HEK293T (cell line): ENCODE results near the gene COTL1.
"Not testable (repeated sequence)": the region's sequence is repeated elsewhere in the genome, so short reads cannot be mapped to it uniquely, and the experiment has no call there.

ENCODE experiments used
- CTCF ChIA-PET: fragments of 350-600 bp; formaldehyde crosslinking; extraction: SDS; loops from one replicate; lab custom pipeline; 2021; ENCODE audit warnings: antibody characterized with exemption, inconsistent platforms; lab: Yijun Ruan, JAX
- POLR2A ChIA-PET: fragments of 350-600 bp; formaldehyde crosslinking; extraction: SDS; loops from one replicate; lab custom pipeline; 2020; ENCODE audit warnings: antibody characterized with exemption, inconsistent platforms; lab: Yijun Ruan, JAX
- DNase-seq: peaks from one replicate; pipeline ENCODE4 v3.0.0; 2012; ENCODE audit warnings: mixed read lengths; ENCODE audit errors: extremely low spot score
- ARNT ChIP-seq: fragments of 450-650 bp; IDR thresholded peaks from 2 replicates; pipeline ENCODE4 v1.6.1; 2017; ENCODE audit warnings: mild to moderate bottlenecking
- BHLHE40 ChIP-seq: fragments of 450-650 bp; IDR thresholded peaks from 2 replicates; pipeline ENCODE4 v1.6.1; 2016; ENCODE audit warnings: mild to moderate bottlenecking, moderate library complexity, borderline replicate concordance
- CTBP1 ChIP-seq: fragments of 450-650 bp; IDR thresholded peaks from 2 replicates; pipeline ENCODE4 v1.6.1; 2016; ENCODE audit warnings: borderline replicate concordance
- ELF4 ChIP-seq: fragments of 450-650 bp; IDR thresholded peaks from 2 replicates; pipeline ENCODE4 v1.6.1; 2017; ENCODE audit warnings: antibody characterized with exemption
- FOXA1 ChIP-seq: fragments of 450-650 bp; IDR thresholded peaks from 2 replicates; pipeline ENCODE4 v1.6.1; 2016; ENCODE audit warnings: mild to moderate bottlenecking
- FOXK2 ChIP-seq: fragments of 450-650 bp; IDR thresholded peaks from 2 replicates; pipeline ENCODE4 v1.6.1; 2016; ENCODE audit warnings: mild to moderate bottlenecking
- FOXM1 ChIP-seq: fragments of 450-650 bp; IDR thresholded peaks from 2 replicates; pipeline ENCODE4 v1.6.1; 2017; ENCODE audit warnings: mild to moderate bottlenecking, borderline replicate concordance
- HDGF ChIP-seq: fragments of 450-650 bp; IDR thresholded peaks from 2 replicates; pipeline ENCODE4 v1.6.1; 2017; ENCODE audit warnings: antibody characterized with exemption, borderline replicate concordance
- L3MBTL2 ChIP-seq: fragments of 450-650 bp; conservative IDR thresholded peaks from 2 replicates; pipeline ENCODE4 v1.6.1; 2016; ENCODE audit warnings: mild to moderate bottlenecking
- LEF1 ChIP-seq: fragments of 450-650 bp; IDR thresholded peaks from 2 replicates; pipeline ENCODE4 v1.6.1; 2017; ENCODE audit warnings: mild to moderate bottlenecking, borderline replicate concordance
- NFRKB ChIP-seq: fragments of 450-650 bp; IDR thresholded peaks from 2 replicates; pipeline ENCODE4 v1.6.1; 2016; ENCODE audit warnings: mild to moderate bottlenecking, moderate library complexity
- PKNOX1 ChIP-seq: fragments of 450-650 bp; IDR thresholded peaks from 2 replicates; pipeline ENCODE4 v1.6.1; 2016
- SP1 ChIP-seq: fragments of 450-650 bp; IDR thresholded peaks from 2 replicates; pipeline ENCODE4 v1.6.1; 2017
- SUZ12 ChIP-seq: fragments of 450-650 bp; IDR thresholded peaks from 2 replicates; pipeline ENCODE4 v1.6.1; 2016; ENCODE audit warnings: mild to moderate bottlenecking
- TARDBP ChIP-seq: fragments of 450-650 bp; IDR thresholded peaks from 2 replicates; pipeline ENCODE4 v1.6.1; 2016
- ZNF384 ChIP-seq: fragments of 450-650 bp; IDR thresholded peaks from 2 replicates; pipeline ENCODE4 v1.6.1; 2016

The COTL1 gene

DNA sequence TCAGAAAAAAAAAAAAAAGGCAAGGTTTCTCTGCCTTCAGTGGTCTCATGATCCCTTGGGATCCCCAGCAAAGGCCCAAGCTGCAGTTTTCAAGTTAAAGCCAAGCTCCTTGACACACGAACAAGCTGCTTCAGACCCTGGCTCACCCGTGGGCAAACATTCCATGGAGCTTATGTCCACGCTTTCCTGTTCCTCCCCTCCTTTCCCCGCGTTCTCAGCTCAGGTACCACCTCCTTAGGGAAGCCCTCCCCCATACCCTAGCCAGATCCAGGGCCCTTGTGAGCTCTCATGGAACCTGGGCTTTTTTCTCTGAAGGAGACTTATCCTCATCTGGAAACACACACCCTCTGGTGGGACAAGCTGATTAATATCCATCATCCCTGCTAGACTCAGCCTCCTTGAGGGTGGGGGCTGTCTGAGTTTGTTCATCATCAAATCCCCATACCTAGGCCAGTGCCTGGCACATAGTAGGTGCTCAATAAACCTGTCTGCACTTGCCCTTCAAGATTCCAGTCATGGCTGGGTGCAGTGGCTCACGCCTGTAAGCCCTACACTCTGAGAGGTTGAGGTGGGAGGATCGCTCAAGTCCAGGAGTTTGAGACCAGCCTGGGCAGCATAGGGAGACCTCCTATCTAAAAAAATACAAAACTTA is 54.7 kb downstream of the COTL1 start:
- ChIA-PET CTCF (interaction anchor here (0.9 kb wide), 1 partner anchor 11 kb away, joined by 3 read pairs; no protein-coding TSS in a partner anchor), POLR2A (no interaction called here)

DNA sequence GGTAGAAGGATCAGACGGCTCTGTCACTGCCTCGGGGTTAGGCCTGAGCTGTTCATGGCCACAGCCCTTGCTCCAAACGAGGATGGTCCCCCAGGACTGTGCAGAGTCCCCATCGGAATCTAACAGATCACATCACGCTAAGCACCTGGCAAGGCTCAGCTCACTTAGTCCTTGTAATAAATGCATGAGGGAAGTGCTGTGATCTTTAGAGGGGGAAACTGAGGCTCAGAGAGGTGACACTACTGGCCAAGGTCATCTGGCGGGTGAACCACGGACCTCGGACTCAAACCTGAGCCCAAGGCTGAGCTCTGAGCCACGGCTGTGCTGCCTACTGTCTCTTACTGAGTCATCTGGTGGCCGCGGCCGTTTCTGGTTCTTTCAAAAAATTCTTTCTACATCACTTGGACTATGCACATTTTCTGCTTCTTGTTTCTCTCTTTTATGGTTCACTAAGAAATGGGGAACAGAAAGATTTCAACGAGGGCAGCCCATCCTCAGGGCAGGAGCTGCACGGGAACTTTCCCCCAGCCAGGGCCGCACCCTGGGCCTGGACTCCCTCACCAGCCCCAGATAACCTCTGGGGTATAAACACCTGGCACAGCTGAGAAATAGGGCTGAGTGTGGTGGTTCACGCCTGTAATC is 55.6 kb downstream of the COTL1 start:
- TF ChIP-seq FOXM1 (no peak), ZNF384 (no peak), ELF4 (no peak), FOXA1 (no peak), NFRKB (no peak), FOXK2 (no peak), LEF1 (no peak), L3MBTL2 (no peak), HDGF (no peak), SP1 (no peak), TARDBP (no peak)
- CTCF ChIA-PET: interaction anchor here (0.9 kb wide), 1 partner anchor 10 kb away, joined by 3 read pairs; no protein-coding TSS in a partner anchor
- POLR2A ChIA-PET: no interaction called here
- no peak for DNase-seq

More for the DNA sequence above, 54.7 kb downstream of the COTL1 start:
- TF ChIP-seq SP1 (no peak), FOXK2 (no peak), CTBP1 (no peak), L3MBTL2 (no peak), ZNF384 (no peak), FOXA1 (no peak), TARDBP (no peak), FOXM1 (no peak), SUZ12 (no peak), PKNOX1 (no peak)
- no peak for DNase-seq

DNA sequence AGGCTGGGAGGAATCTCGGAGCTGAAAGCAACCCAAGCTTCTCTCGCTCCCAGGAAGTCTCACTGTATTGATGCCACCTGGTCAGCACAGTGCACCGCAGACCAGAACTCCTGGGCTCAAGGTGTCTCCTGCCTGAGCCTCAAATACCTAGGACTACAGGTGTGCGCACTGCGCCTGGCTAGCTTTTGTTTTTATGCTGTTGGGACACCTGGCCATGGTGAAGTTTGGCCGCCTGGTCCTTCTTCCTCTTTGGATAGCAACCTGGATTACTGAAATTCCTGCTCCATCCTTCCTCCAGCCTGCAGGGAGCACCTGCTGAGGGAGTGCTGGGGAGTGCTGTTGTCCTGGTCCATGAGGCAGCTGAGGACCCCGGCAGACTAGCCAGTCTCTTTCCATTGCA is 56.6 kb downstream of the COTL1 start:
- TF ChIP-seq ARNT (no peak), CTBP1 (no peak), FOXA1 (no peak), SP1 (no peak), FOXK2 (no peak), BHLHE40 (no peak), PKNOX1 (no peak), NFRKB (no peak), ZNF384 (no peak), L3MBTL2 (no peak), SUZ12 (no peak), TARDBP (no peak), FOXM1 (no peak)
- POLR2A ChIA-PET: interaction anchor here (0.6 kb wide), 1 partner anchor 9 kb away, joined by 3 read pairs; no protein-coding TSS in a partner anchor
- CTCF ChIA-PET: no interaction called here
- no peak for DNase-seq

DNA sequence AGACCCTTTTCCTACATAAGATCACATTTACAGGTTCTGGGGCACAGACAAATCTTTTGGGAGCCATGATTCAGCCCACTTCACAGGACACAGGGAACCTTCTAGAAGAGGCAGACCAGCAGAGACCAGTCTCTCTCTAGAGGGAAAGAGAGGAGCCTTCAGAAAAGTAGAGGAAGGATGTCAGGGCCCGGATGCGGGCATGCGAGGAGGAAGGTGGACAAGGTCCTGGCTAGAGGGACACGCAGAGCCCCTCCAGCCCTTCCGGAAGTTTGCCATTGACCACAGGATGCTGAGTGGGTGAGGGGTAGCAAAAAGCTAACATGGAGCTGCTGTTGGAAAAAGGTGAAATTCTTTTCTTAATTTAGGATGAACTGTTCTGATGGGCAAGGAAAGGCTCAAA is 57.6 kb downstream of the COTL1 start:
- DNase-seq: no peak
- ChIA-PET POLR2A (interaction anchor here (0.8 kb wide), 1 partner anchor 54 kb away, joined by 3 read pairs; no protein-coding TSS in a partner anchor), CTCF (no interaction called here)
- TF ChIP-seq LEF1: no peak
- TF ChIP-seq PKNOX1: no peak
- no peak for TF ChIP-seq NFRKB
- TF ChIP-seq L3MBTL2: no peak
- no peak for TF ChIP-seq SP1
- TF ChIP-seq BHLHE40: no peak
- TF ChIP-seq ARNT: no peak
- no peak for TF ChIP-seq TARDBP
- no peak for TF ChIP-seq ELF4
- TF ChIP-seq FOXM1: no peak
- TF ChIP-seq HDGF: no peak
- TF ChIP-seq SUZ12: no peak
- TF ChIP-seq FOXK2: no peak
- TF ChIP-seq ZNF384: no peak
- no peak for TF ChIP-seq FOXA1
- no peak for TF ChIP-seq CTBP1

DNA sequence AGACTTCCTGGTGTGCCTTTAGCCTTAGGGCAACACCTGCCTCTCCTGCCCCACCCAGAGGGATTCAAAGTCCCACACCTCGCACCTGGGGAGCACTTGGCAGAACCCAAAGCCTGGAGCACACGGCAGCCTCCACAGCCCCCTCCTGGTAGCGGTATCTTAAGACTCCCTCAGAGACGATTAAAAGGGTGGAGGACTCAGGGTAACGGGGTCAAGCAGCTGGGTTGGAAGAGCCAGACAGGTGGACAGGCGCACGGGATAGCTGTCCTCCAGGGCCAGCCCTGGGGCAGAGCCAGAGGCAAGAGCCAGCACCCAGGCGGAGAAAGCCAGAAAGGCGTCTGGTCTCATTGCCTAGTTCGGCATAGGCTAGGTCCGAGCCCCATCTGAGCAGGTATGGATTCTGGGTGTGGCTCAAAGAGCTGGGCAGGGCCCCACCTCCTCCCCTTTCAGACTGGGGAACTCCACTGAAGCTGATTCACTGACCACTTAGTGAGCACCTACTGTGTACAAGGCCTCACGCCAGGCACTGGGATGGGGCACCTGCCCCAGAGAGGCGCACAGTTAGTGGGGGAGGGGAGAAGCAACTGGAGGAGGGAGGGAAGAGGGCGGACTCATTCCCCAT is 58.5 kb downstream of the COTL1 start:
- POLR2A ChIA-PET: interaction anchor here (0.8 kb wide), 1 partner anchor 53 kb away, joined by 3 read pairs; no protein-coding TSS in a partner anchor
- no peak for DNase-seq
- TF ChIP-seq L3MBTL2: no peak
- no peak for TF ChIP-seq SUZ12
- TF ChIP-seq ELF4: no peak
- no peak for TF ChIP-seq PKNOX1
- CTCF ChIA-PET: no interaction called here

DNA sequence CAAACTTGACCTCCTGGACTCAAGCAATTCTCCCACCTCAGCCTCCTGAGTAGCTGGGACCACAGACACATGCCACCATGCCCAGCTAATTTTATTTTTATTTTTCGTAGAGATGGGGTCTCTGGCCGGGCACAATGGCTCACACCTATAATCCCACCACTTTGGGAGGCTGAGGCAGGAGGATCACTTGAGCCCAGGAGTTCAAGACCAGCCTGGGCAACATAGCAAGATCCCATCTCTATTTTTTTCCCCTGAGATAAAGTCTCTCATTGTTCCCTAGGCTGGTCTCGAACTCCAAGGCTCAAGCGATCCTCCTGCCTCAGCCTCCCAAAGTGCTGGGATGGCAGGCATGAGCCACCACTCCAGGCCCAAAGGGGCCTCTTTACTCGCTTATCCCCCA is 59.0 kb downstream of the COTL1 start:
- DNase-seq, CTCF ChIA-PET, POLR2A ChIA-PET: not testable (repeated sequence)
